Mesothelial cell of epicardium (in vitro differentiated cells): Measurements from ENCODE around the gene KANSL3. TPM values are rescaled to one million over a fixed set of nuclear protein-coding genes. Genes with fewer than 3 reads are reported as not detected.

Experiments
- DNase-seq, 2 experiments: peaks; one replicate each; pipeline ENCODE4 v3.0.0; 2021; ENCODE audit warnings: low spot score in 2 of 2; ENCODE audit not compliant: unreplicated experiment in 2 of 2
- H3K27ac Mint-ChIP-seq: 2 replicates; pipeline ENCODE4 v1.8.0; 2021; ENCODE audit warnings: mixed read lengths
- H3K27me3 Mint-ChIP-seq: 2 replicates; pipeline ENCODE4 v1.8.0; 2021; ENCODE audit warnings: low read depth, mixed read lengths
- H3K36me3 Mint-ChIP-seq: 2 replicates; pipeline ENCODE4 v1.8.0; 2021; ENCODE audit warnings: mixed read lengths
- H3K4me1 Mint-ChIP-seq: 2 replicates; pipeline ENCODE4 v1.8.0; 2021; ENCODE audit warnings: mixed read lengths
- H3K4me3 Mint-ChIP-seq: 2 replicates; pipeline ENCODE4 v1.8.0; 2021; ENCODE audit warnings: mild to moderate bottlenecking, moderate library complexity, mixed read lengths
- H3K9me3 Mint-ChIP-seq: 2 replicates; pipeline ENCODE4 v1.8.0; 2021; ENCODE audit warnings: mixed read lengths
- CTCF ChIP-seq: fragments of 200-600 bp; sonication (generic); IDR thresholded peaks from one replicate; pipeline ENCODE4 v1.5.0; 2021; ENCODE audit warnings: antibody characterized with exemption; ENCODE audit not compliant: unreplicated experiment
- total RNA-seq: library from RNA; stranded (reverse); gene quantifications from 3 replicates; pipeline ENCODE4 v1.2.1, GENCODE V29; 2021

Gene KANSL3
- total RNA-seq, 1 donor from 2014 or later, result 68.1 TPM

GRCh38 chr2:96625571-96626552 lies 12.2 kb downstream of the KANSL3 start:
- Mint-ChIP-seq H3K4me3 (no peak overlapping the region), H3K27me3 (no peaks in the 10 kb centered on the region), H3K27ac (peak overlapping the region; percentile 86), H3K36me3 (peaks cover 20% of the 10 kb centered on the region), H3K4me1 (peaks cover 23% of the 10 kb centered on the region), H3K9me3 (no peaks in the 10 kb centered on the region)
- DNase-seq, result no peak
- TF ChIP-seq CTCF, result no peak

GRCh38 chr2:96623116-96623515 lies 15.0 kb downstream of the KANSL3 start:
- no peak for DNase-seq
- Mint-ChIP-seq H3K9me3 (no peaks in the 10 kb centered on the region), H3K4me3 (no peak overlapping the region), H3K4me1 (peaks cover 23% of the 10 kb centered on the region), H3K36me3 (peaks cover 17% of the 10 kb centered on the region), H3K27me3 (no peaks in the 10 kb centered on the region), H3K27ac (no peak overlapping the region)
- no peak for TF ChIP-seq CTCF

- Mint-ChIP-seq H3K9me3 (no peaks in the 10 kb centered on the region), H3K27ac (peak overlapping the region; percentile 5), H3K4me3 (no peak overlapping the region), H3K36me3 (peaks cover 17% of the 10 kb centered on the region), H3K4me1 (peaks cover 23% of the 10 kb centered on the region), H3K27me3 (no peaks in the 10 kb centered on the region)
- TF ChIP-seq CTCF, result no peak
- no peak for DNase-seq
These were observed 15.6 kb downstream of the KANSL3 start for GRCh38 chr2:96622544-96622943.

- H3K9me3 Mint-ChIP-seq, result no peaks in the 10 kb centered on the region
- peaks cover 10% of the 10 kb centered on the region for H3K4me1 Mint-ChIP-seq
These were observed 19.4 kb downstream of the KANSL3 start for GRCh38 chr2:96618596-96619283.

GRCh38 chr2:96617012-96617411 lies 21.1 kb downstream of the KANSL3 start:
- H3K9me3 Mint-ChIP-seq, result no peaks in the 10 kb centered on the region
- no peak overlapping the region for H3K27ac Mint-ChIP-seq
- no peak for TF ChIP-seq CTCF
- DNase-seq, result no peak
- H3K36me3 Mint-ChIP-seq, result peaks cover 22% of the 10 kb centered on the region
- no peak overlapping the region for H3K4me3 Mint-ChIP-seq
- no peaks in the 10 kb centered on the region for H3K4me1 Mint-ChIP-seq
- H3K27me3 Mint-ChIP-seq, result no peaks in the 10 kb centered on the region

More at GRCh38 chr2:96618596-96619283, 19.4 kb downstream of the KANSL3 start:
- H3K36me3 Mint-ChIP-seq, result peaks cover 21% of the 10 kb centered on the region
- DNase-seq, result no peak
- TF ChIP-seq CTCF, result no peak
- H3K27ac Mint-ChIP-seq, result no peak overlapping the region
- H3K4me3 Mint-ChIP-seq, result no peak overlapping the region
- H3K27me3 Mint-ChIP-seq, result no peaks in the 10 kb centered on the region
